Activated CD8-positive, alpha-beta memory T cell treated with anti-CD3 and anti-CD28 coated beads, Interleukin-2, amount 50 U/mL, for 1 hour (primary cell): ENCODE data around the gene SPIB.
"Not testable (repeated sequence)": the region's sequence is repeated elsewhere in the genome, so short reads cannot be mapped to it uniquely, and the experiment has no call there.

ENCODE experiments used
- DNase-seq: peaks from one replicate; pipeline ENCODE4 v3.0.0-alpha.2; 2020; ENCODE audit errors: extremely low read depth

SPIB gene

GRCh38 chr19:50439130-50439529 lies 20.4 kb downstream of the SPIB start:
- DNase-seq, result not testable (repeated sequence)

DNA sequence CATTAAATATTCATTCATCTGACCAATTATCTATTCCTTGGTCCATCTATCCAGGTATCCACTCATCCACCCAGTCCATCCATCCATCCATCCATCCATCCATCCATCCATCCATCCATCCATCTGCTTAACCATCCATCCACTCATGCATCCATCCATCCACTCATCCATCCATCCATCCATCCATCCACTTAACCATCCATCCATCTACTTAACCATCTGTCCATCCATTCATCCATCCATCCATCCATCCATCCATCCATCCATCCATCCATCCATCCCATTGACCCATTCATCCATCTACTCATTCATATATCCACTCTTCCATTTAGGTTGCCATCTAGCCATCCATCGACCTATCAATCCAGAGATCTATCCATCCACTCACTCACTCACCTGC lies 25.3 kb downstream of the SPIB start:
- DNase-seq, result no peak

- DNase-seq, result no peak
Observed at GRCh38 chr19:50447053-50447452, 28.3 kb downstream of the SPIB start.

- DNase-seq, result no peak
Observed at GRCh38 chr19:50447750-50448149, 29.0 kb downstream of the SPIB start.

DNA sequence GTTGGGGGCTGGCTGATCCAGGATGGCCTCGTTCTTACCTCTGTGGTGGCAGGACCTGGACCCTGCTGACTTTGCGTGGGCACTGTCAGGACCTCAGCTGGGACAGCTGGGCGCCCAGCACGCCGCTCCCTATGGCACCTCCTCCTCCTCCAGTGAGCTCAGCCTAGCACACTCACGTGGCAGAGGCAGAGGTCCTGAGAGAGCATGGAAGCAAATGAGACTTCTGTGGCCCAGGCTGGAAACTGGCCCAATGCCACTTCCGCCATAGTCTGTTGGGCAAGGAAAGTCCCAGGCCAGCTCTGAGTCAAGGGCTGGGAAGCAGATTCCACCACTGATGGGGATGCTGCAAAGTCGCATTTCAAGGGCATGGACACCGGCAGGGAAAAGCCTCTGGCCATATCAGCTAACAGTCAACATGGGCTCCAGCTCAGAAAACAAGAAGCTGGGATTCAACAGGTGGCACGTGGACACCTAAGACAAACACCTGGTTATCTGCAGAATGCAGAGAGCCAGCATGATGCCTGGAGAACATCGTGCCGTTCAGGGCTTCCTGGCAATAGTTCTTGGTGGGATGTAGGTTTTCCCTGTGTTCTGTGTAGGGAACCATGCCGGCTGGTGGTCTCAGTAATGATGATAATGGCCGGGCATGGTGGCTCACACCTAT lies 30.6 kb downstream of the SPIB start:
- DNase-seq, result no peak

GRCh38 chr19:50450369-50451222 lies 31.9 kb downstream of the SPIB start:
- DNase-seq, result no peak

- no peak for DNase-seq
Observed at GRCh38 chr19:50451223-50451534, 32.4 kb downstream of the SPIB start.

DNA sequence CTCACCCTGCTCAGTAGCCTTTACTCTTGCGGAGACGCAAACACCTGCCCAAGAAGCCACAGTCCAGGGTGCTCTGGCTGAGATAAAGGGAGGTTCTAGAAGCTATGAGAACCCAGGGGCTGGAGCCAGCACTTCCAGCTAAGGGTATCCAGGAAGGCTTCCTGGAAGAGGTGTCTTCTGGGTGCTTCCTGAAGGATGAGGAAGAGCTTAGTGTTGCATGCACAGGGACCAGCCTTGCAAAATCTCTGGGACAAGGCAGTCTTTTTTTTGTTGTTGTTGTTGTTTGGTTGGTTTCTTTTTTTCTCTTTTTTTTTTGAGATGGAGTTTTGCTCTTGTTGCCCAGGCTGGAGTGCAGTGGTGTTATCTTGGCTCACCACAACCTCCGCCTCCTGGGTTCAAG lies 34.5 kb downstream of the SPIB start:
- no peak for DNase-seq

GRCh38 chr19:50455992-50456391 lies 37.3 kb downstream of the SPIB start:
- DNase-seq, result no peak

GRCh38 chr19:50457300-50457699 lies 38.6 kb downstream of the SPIB start:
- no peak for DNase-seq

- DNase-seq, result no peak
Observed at GRCh38 chr19:50458396-50459066, 39.8 kb downstream of the SPIB start.

DNA sequence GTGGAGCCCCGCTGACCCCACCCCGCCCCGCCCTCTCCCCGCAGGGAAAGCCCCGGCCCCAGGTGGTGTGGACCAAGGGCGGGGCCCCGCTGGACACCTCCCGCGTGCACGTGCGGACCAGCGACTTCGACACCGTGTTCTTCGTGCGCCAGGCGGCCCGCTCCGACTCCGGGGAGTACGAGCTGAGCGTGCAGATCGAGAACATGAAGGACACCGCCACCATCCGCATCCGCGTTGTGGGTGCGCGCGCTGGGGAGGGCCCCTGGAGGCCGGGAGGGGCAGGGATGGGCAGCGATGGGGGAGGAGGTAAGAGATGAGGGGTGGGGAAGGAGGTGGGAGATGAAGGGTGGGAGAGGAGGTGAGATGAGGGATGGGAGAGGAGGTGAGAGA lies 40.3 kb downstream of the SPIB start:
- DNase-seq, result no peak

DNA sequence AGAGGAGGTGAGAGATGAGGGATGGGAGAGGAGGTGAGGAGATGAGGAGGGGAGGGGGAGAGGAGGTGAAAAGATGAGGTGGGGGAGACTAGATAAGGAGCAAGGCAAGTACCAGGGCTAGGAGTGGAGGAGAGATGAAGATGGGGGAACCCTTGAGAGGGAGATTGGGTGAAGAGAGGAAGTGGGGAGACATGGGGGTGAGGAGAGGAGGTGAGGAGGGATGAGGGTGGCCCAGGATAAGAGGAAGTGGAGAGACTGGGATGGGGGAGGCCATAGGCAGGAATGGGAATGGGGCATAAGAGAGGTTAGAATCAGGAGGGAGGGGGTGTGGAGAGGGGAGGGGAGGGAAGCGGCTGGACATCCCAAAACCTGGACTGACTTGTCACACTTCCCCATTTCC lies 40.9 kb downstream of the SPIB start:
- DNase-seq, result no peak

GRCh38 chr19:50460161-50460765 lies 41.5 kb downstream of the SPIB start:
- no peak for DNase-seq

- no peak for DNase-seq
Observed at GRCh38 chr19:50461066-50461875, 42.5 kb downstream of the SPIB start.

GRCh38 chr19:50462970-50463369 lies 44.2 kb downstream of the SPIB start:
- DNase-seq, result no peak

DNA sequence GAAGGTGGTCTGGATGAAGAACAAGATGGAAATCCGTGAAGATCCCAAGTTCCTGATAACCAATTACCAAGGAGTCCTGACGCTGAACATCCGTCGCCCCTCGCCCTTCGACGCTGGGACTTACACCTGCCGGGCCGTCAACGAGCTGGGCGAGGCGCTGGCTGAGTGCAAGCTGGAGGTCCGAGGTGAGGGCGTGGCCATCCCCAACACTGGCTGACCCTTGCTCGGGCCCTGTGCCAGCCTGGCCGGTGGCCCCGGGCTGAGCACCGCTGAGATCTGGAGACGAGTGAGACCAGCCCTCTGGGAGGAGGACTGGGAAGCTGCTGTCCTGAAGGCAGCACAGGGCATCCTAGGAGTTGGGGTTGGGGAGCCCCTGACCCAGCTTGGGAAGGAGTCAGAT lies 45.6 kb downstream of the SPIB start:
- DNase-seq, result no peak

DNA sequence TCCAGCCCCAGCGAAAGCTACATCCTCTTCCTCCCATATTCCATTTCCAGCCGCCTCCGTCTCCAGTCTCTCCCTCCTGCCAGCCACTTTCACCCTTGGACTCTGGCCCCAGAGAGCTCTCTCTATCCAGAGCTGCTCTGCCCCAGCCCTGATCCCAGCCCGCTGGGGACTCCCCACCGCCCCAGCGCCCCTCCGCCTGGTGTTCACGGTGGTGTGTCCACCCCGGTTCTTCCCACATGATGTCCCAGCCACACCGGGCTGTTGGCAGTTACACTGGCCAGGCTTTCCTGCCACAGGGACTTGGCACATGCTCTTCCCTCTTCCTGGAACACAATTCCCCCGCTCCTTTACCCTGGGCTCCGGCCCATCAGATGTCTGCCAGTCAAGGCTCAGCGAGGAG lies 46.3 kb downstream of the SPIB start:
- DNase-seq, result no peak

DNA sequence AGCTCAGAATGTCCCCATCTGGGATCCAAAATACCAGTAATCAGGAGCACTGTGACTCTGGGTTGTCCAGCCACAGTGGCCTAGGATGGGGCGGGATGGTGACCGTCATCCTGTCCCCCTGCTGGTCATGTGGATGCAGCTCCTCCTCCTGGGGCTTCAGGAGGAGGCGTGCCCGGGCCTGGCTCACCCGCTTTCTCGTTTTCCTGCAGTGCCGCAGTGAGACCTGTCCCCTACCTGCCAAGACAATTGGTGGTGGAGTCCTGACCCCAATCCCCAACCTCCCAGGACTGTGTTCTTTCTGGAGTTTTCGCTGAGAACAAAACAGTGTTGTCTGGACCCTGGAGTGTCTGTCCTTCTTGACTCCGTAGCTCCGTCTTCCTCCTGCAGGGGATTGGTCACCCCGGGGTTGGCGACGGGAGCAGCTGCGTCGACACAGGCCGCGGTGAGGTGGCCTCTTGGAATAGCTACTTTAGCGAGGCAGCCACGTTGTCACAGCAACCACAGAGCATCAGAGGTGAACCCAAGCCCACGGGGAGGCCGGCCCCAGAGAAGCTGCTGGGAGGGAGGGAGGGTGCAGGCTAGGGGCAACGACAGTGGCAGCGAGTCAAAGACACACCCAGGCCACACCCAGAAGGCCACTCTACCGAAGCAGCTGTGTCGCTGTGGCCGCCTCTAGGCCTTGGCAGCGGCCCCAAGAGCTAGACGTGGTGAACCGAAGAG lies 47.4 kb downstream of the SPIB start:
- DNase-seq, result no peak

GRCh38 chr19:50466706-50467039 lies 47.9 kb downstream of the SPIB start:
- no peak for DNase-seq

DNA sequence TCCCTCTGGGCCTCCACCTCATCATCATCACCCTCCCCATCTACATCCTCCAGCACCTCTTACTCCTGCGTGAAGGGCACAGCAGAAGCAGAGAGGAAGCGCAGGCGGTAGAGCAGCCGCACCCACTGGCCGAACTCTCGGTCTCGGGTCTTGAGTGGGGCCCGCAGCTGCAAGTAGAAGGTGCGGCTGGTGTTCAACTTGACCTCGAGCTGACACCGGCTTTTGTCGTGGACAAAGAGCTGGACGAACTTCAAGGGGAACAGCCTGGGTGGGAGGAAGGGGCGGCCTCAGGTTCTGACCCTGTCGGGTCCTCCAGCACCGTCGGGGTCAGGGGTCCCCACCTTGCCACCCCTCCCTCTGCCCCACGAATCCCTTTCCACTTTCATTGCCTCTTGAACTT lies 48.8 kb downstream of the SPIB start:
- DNase-seq, result no peak
